Measurements from ENCODE around the gene MDK.

MDK gene

GRCh38 chr11:46347637-46348311 lies 33.7 kb upstream of the MDK start:
- H3K4me3 ChIP-seq (ENCODE audit: low read depth, low read length), result peak overlapping the region; percentile 85

- H3K4me3 ChIP-seq (ENCODE audit: low read depth, low read length), result no peak overlapping the region
Measured at GRCh38 chr11:46348566-46349401, 32.7 kb upstream of the MDK start.

GRCh38 chr11:46350695-46351094 lies 30.8 kb upstream of the MDK start:
- no peak overlapping the region for H3K4me3 ChIP-seq (ENCODE audit: low read depth, low read length)

GRCh38 chr11:46351148-46351547 lies 30.3 kb upstream of the MDK start:
- H3K4me3 ChIP-seq (ENCODE audit: low read depth, low read length), result no peak overlapping the region

GRCh38 chr11:46351606-46352005 lies 29.9 kb upstream of the MDK start:
- H3K4me3 ChIP-seq (ENCODE audit: low read depth, low read length), result no peak overlapping the region

- no peak overlapping the region for H3K4me3 ChIP-seq (ENCODE audit: low read depth, low read length)
Measured at GRCh38 chr11:46352063-46352841, 29.2 kb upstream of the MDK start.

GRCh38 chr11:46353698-46354097 lies 27.8 kb upstream of the MDK start:
- no peak overlapping the region for H3K4me3 ChIP-seq (ENCODE audit: low read depth, low read length)

- H3K4me3 ChIP-seq (ENCODE audit: low read depth, low read length), result no peak overlapping the region
Measured at GRCh38 chr11:46356924-46357482, 24.5 kb upstream of the MDK start.

GRCh38 chr11:46357483-46357936 lies 24.0 kb upstream of the MDK start:
- H3K4me3 ChIP-seq (ENCODE audit: low read depth, low read length), result no peak overlapping the region

GRCh38 chr11:46359953-46360352 lies 21.5 kb upstream of the MDK start:
- no peak overlapping the region for H3K4me3 ChIP-seq (ENCODE audit: low read depth, low read length)

- no peak overlapping the region for H3K4me3 ChIP-seq (ENCODE audit: low read depth, low read length)
Measured at GRCh38 chr11:46360878-46361277, 20.6 kb upstream of the MDK start.

GRCh38 chr11:46361283-46362155 lies 19.9 kb upstream of the MDK start:
- no peak overlapping the region for H3K4me3 ChIP-seq (ENCODE audit: low read depth, low read length)

GRCh38 chr11:46362156-46363030 lies 19.1 kb upstream of the MDK start:
- no peak overlapping the region for H3K4me3 ChIP-seq (ENCODE audit: low read depth, low read length)

- H3K4me3 ChIP-seq (ENCODE audit: low read depth, low read length), result no peak overlapping the region
Measured at GRCh38 chr11:46363031-46363407, 18.4 kb upstream of the MDK start.

GRCh38 chr11:46363455-46364005 lies 17.9 kb upstream of the MDK start:
- H3K4me3 ChIP-seq (ENCODE audit: low read depth, low read length), result no peak overlapping the region

- H3K4me3 ChIP-seq (ENCODE audit: low read depth, low read length), result no peak overlapping the region
Measured at GRCh38 chr11:46364056-46364455, 17.4 kb upstream of the MDK start.

GRCh38 chr11:46364791-46365190 lies 16.7 kb upstream of the MDK start:
- no peak overlapping the region for H3K4me3 ChIP-seq (ENCODE audit: low read depth, low read length)

GRCh38 chr11:46366260-46366659 lies 15.2 kb upstream of the MDK start:
- no peak overlapping the region for H3K4me3 ChIP-seq (ENCODE audit: low read depth, low read length)

GRCh38 chr11:46366661-46367161 lies 14.8 kb upstream of the MDK start:
- H3K4me3 ChIP-seq (ENCODE audit: low read depth, low read length), result no peak overlapping the region

Data from iPS-11a (cell line).